KOPT-K1 (cell line): ENCODE measurements around the gene FREM3.
"Not testable (repeated sequence)": the region's sequence is repeated elsewhere in the genome, so short reads cannot be mapped to it uniquely, and the experiment has no call there.

Experiments used
- H3K27ac ChIP-seq: fragments of 200-600 bp; sonication (generic); 2 replicates; pipeline ENCODE4 v1.5.1; 2016; ENCODE audit warnings: antibody characterized with exemption, mild to moderate bottlenecking, low read depth, low read length; ENCODE audit not compliant: poor library complexity, severe bottlenecking
- H3K36me3 ChIP-seq: fragments of 200-600 bp; sonication (generic); 2 replicates; pipeline ENCODE4 v1.5.1; 2017; ENCODE audit warnings: antibody characterized with exemption, mild to moderate bottlenecking, low read length, moderate library complexity; ENCODE audit not compliant: insufficient read depth
- H3K9me3 ChIP-seq: fragments of 200-600 bp; sonication (generic); 2 replicates; pipeline ENCODE4 v1.5.1; 2017; ENCODE audit warnings: antibody characterized with exemption, low read length, mild to moderate bottlenecking; ENCODE audit not compliant: insufficient read depth, poor library complexity, severe bottlenecking

Gene FREM3

GRCh38 chr4:143700416-143701352, at the start of gene FREM3:
Gene FREM3, minus strand, starts transcription at chr4:143700675. Its CDS starts 0 bp downstream, at chr4:143700675.
- peak within 1 kb of the TSS; percentile 62 for H3K27ac ChIP-seq
- H3K9me3 ChIP-seq, result no peaks in the 10 kb centered on the region
- no peaks in the 10 kb centered on the region for H3K36me3 ChIP-seq

GRCh38 chr4:143745874-143746273, 45.4 kb upstream of the FREM3 start:
- Histone ChIP-seq H3K27ac (no peak overlapping the region), H3K9me3 (no peaks in the 10 kb centered on the region), H3K36me3 (no peaks in the 10 kb centered on the region)

- no peaks in the 10 kb centered on the region for H3K36me3 ChIP-seq
- H3K9me3 ChIP-seq, result no peaks in the 10 kb centered on the region
- no peak overlapping the region for H3K27ac ChIP-seq
Observed at GRCh38 chr4:143743591-143743990, 43.1 kb upstream of the FREM3 start.

DNA sequence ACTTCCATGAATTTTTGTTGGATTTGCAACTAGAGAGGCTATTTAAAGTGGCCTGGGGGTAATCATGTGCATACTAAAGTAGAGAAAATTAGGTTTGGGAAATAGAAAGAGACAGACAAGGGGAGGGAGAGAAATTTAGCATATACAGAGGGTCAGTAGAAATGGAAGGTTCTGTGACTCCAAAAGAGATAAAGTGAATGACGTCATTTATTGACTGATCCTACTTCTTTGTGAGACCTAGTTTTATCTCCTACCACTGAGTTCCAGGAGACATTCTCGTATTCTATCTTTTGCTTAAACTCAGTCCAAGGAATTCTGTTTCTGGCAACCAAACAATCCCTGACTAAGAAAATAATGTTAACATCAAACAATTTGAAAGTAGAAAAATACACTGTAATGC, 42.4 kb upstream of the FREM3 start:
- H3K27ac ChIP-seq, result no peak overlapping the region
- no peaks in the 10 kb centered on the region for H3K9me3 ChIP-seq
- no peaks in the 10 kb centered on the region for H3K36me3 ChIP-seq

DNA sequence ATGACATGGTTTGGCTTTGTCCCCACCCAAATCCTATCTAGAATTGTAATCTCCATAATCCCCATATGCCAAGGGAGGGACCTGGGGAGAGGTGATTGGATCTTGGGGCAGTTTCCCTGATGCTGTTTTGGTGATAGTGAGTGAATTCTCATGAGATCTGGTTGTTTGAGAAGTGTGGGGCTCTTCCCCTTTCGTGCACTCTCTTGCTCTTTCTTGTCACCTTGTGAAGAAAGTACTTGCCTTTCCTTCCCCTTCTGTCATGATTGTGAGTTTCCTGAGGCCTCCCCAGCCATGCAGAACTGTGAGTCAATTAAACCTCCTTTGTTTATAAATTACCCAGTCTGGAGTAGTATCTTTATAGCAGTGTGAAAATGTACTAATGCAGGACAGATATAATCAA, 36.4 kb upstream of the FREM3 start:
- H3K36me3 ChIP-seq, result no peaks in the 10 kb centered on the region
- no peaks in the 10 kb centered on the region for H3K9me3 ChIP-seq
- no peak overlapping the region for H3K27ac ChIP-seq

GRCh38 chr4:143736061-143736460, 35.6 kb upstream of the FREM3 start:
- H3K27ac ChIP-seq, H3K9me3 ChIP-seq, H3K36me3 ChIP-seq: not testable (repeated sequence)

DNA sequence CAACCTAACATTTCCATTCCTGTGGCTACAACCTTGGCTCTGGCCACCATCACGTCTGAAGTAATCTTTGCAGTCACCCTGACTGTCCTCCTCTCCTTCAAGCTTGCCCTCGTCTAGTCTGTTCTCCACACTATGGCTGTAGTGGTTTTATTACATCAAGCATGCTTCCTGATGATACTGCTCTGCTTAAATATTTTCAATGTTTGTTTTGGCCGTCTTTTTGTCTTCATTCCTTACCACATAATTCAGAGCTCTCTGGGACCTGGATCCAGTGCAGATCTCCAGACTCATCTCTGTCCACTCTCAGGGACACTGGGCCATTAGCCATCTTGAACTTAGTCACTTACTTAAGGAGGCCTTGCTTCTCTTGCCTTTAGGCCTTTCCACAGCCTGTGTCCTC, 27.7 kb upstream of the FREM3 start:
- Histone ChIP-seq H3K9me3 (no peaks in the 10 kb centered on the region), H3K36me3 (no peaks in the 10 kb centered on the region), H3K27ac (no peak overlapping the region)

GRCh38 chr4:143726714-143727113, 26.2 kb upstream of the FREM3 start:
- Histone ChIP-seq H3K27ac (no peak overlapping the region), H3K36me3 (no peaks in the 10 kb centered on the region), H3K9me3 (no peaks in the 10 kb centered on the region)

GRCh38 chr4:143721317-143721716, 20.8 kb upstream of the FREM3 start:
- no peaks in the 10 kb centered on the region for H3K36me3 ChIP-seq
- H3K9me3 ChIP-seq, result no peaks in the 10 kb centered on the region
- no peak overlapping the region for H3K27ac ChIP-seq

DNA sequence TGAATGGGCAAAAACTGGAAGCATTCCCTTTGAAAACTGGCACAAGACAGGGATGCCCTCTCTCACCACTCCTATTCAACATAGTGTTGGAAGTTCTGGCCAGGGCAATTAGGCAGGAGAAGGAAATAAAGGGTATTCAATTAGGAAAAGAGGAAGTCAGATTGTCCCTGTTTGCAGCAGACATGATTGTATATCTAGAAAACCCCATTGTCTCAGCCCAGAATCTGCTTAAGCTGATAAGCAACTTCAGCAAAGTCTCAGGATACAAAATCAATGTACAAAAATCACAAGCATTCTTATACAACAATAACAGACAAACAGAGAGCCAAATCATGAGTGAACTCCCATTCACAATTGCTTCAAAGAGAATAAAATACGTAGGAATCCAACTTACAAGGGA, 18.3 kb upstream of the FREM3 start:
- not testable (repeated sequence) for H3K36me3 ChIP-seq

GRCh38 chr4:143713955-143714625, 13.6 kb upstream of the FREM3 start:
- no peak overlapping the region for H3K27ac ChIP-seq
- H3K36me3 ChIP-seq, result no peaks in the 10 kb centered on the region
- no peaks in the 10 kb centered on the region for H3K9me3 ChIP-seq

More for the DNA sequence above, 18.3 kb upstream of the FREM3 start:
- not testable (repeated sequence) for H3K27ac ChIP-seq, H3K9me3 ChIP-seq

DNA sequence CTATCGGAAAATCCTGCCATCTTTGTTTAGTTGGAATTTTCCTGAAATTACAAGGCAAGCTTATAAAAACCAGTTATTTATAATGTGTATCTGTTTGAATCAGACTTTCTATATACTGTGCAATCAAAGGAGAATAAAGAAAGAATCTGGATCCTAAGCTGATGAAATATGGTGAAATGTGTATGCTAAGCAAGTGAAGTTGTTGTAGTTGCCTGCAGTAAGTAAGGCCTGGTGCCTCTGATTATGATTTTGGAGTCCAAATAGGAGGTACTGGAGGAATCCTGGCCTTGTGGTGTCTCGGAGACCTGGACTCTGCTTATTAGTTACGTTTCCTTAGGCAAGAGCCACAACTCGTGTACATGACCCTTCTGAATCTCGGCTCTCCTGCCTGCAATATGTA, 13.1 kb upstream of the FREM3 start:
- no peak overlapping the region for H3K27ac ChIP-seq
- no peaks in the 10 kb centered on the region for H3K36me3 ChIP-seq
- H3K9me3 ChIP-seq, result no peaks in the 10 kb centered on the region

GRCh38 chr4:143712155-143712550, 11.7 kb upstream of the FREM3 start:
- Histone ChIP-seq H3K36me3 (no peaks in the 10 kb centered on the region), H3K9me3 (no peaks in the 10 kb centered on the region), H3K27ac (no peak overlapping the region)

GRCh38 chr4:143711543-143712154, 11.2 kb upstream of the FREM3 start:
- H3K9me3 ChIP-seq, result no peaks in the 10 kb centered on the region
- H3K36me3 ChIP-seq, result no peaks in the 10 kb centered on the region
- no peak overlapping the region for H3K27ac ChIP-seq

GRCh38 chr4:143701365-143701764, 890 bp upstream of the FREM3 start:
- Histone ChIP-seq H3K27ac (peak overlapping the region; percentile 62), H3K36me3 (no peaks in the 10 kb centered on the region), H3K9me3 (no peaks in the 10 kb centered on the region)
